Activated T-cell treated with anti-CD3 and anti-CD28 coated beads for 4 hours (primary cell): ENCODE data around the gene ARL15.
"Not testable (repeated sequence)": the region's sequence is repeated elsewhere in the genome, so short reads cannot be mapped to it uniquely, and the experiment has no call there.

Experiments used
- DNase-seq: peaks from one replicate; pipeline ENCODE4 v3.0.0-alpha.2; 2020

Gene ARL15

GRCh38 chr5:54310433-54311175 lies at the start of gene ARL15:
ARL15 (minus strand) TSS chr5:54310573.
- peak; percentile 95 for DNase-seq

GRCh38 chr5:54360089-54360488 lies 49.7 kb upstream of the ARL15 start:
- DNase-seq: no peak

GRCh38 chr5:54357408-54358058 lies 47.2 kb upstream of the ARL15 start:
- no peak for DNase-seq

- DNase-seq: not testable (repeated sequence)
Measured at GRCh38 chr5:54353933-54354564, 43.7 kb upstream of the ARL15 start.

- DNase-seq: not testable (repeated sequence)
Measured at GRCh38 chr5:54352580-54352979, 42.2 kb upstream of the ARL15 start.

- DNase-seq: no peak
Measured at GRCh38 chr5:54347221-54347865, 37.0 kb upstream of the ARL15 start.

GRCh38 chr5:54344653-54345052 lies 34.3 kb upstream of the ARL15 start:
- DNase-seq: no peak

- DNase-seq: no peak
Measured at GRCh38 chr5:54341971-54342370, 31.6 kb upstream of the ARL15 start.

GRCh38 chr5:54337523-54337922 lies 27.1 kb upstream of the ARL15 start:
- no peak for DNase-seq

GRCh38 chr5:54332720-54333119 lies 22.3 kb upstream of the ARL15 start:
- no peak for DNase-seq

GRCh38 chr5:54329731-54330709 lies 19.6 kb upstream of the ARL15 start:
- no peak for DNase-seq

- DNase-seq: no peak
Measured at GRCh38 chr5:54326662-54327270, 16.4 kb upstream of the ARL15 start.

- no peak for DNase-seq
Measured at GRCh38 chr5:54325610-54326311, 15.4 kb upstream of the ARL15 start.

- no peak for DNase-seq
Measured at GRCh38 chr5:54325272-54325609, 14.9 kb upstream of the ARL15 start.

- DNase-seq: no peak
Measured at GRCh38 chr5:54324651-54325271, 14.4 kb upstream of the ARL15 start.

GRCh38 chr5:54323495-54323894 lies 13.1 kb upstream of the ARL15 start:
- DNase-seq: no peak

- DNase-seq: no peak
Measured at GRCh38 chr5:54320256-54320655, 9.9 kb upstream of the ARL15 start.

GRCh38 chr5:54317511-54318260 lies 7.3 kb upstream of the ARL15 start:
- no peak for DNase-seq

GRCh38 chr5:54315736-54316528 lies 5.6 kb upstream of the ARL15 start:
- DNase-seq: no peak
